Measurements from ENCODE around the gene IQSEC3.
"Not testable (repeated sequence)": the region's sequence is repeated elsewhere in the genome, so short reads cannot be mapped to it uniquely, and the experiment has no call there.

IQSEC3 gene

GRCh38 chr12:111699-112493 is 45.3 kb downstream of the IQSEC3 start:
- no peak for DNase-seq (ENCODE audit: low read depth in 2 of 2)

- DNase-seq (ENCODE audit: low read depth in 2 of 2) = no peak
These were observed 46.8 kb downstream of the IQSEC3 start for GRCh38 chr12:113347-113746.

GRCh38 chr12:114626-115211 is 48.2 kb downstream of the IQSEC3 start:
- no peak for DNase-seq (ENCODE audit: low read depth in 2 of 2)

- DNase-seq (ENCODE audit: low read depth in 2 of 2) = no peak
These were observed 49.0 kb downstream of the IQSEC3 start for GRCh38 chr12:115518-115917.

GRCh38 chr12:115960-116915 is 49.7 kb downstream of the IQSEC3 start:
- no peak for DNase-seq (ENCODE audit: low read depth in 2 of 2)

- no peak for DNase-seq (ENCODE audit: low read depth in 2 of 2)
These were observed 50.7 kb downstream of the IQSEC3 start for GRCh38 chr12:117311-117710.

- DNase-seq (ENCODE audit: low read depth in 2 of 2) = no peak
These were observed 51.3 kb downstream of the IQSEC3 start for GRCh38 chr12:117816-118345.

- DNase-seq (ENCODE audit: low read depth in 2 of 2) = no peak
These were observed 52.0 kb downstream of the IQSEC3 start for GRCh38 chr12:118591-118990.

GRCh38 chr12:120951-121350 is 54.4 kb downstream of the IQSEC3 start:
- DNase-seq (ENCODE audit: low read depth in 2 of 2) = no peak

GRCh38 chr12:121647-122046 is 55.1 kb downstream of the IQSEC3 start:
- DNase-seq (ENCODE audit: low read depth in 2 of 2) = no peak

GRCh38 chr12:125075-125474 is 58.5 kb downstream of the IQSEC3 start:
- DNase-seq (ENCODE audit: low read depth in 2 of 2) = no peak

- DNase-seq (ENCODE audit: low read depth in 2 of 2) = no peak
These were observed 59.0 kb downstream of the IQSEC3 start for GRCh38 chr12:125566-125965.

GRCh38 chr12:128079-128478 is 61.5 kb downstream of the IQSEC3 start:
- no peak for DNase-seq (ENCODE audit: low read depth in 2 of 2)

GRCh38 chr12:129001-129400 is 62.4 kb downstream of the IQSEC3 start:
- DNase-seq (ENCODE audit: low read depth in 2 of 2) = no peak

- no peak for DNase-seq (ENCODE audit: low read depth in 2 of 2)
These were observed 64.0 kb downstream of the IQSEC3 start for GRCh38 chr12:130519-130918.

GRCh38 chr12:131008-131407 is 64.4 kb downstream of the IQSEC3 start:
- DNase-seq (ENCODE audit: low read depth in 2 of 2) = no peak

GRCh38 chr12:131732-132495 is 65.3 kb downstream of the IQSEC3 start:
- DNase-seq (ENCODE audit: low read depth in 2 of 2) = no peak

- not testable (repeated sequence) for DNase-seq (ENCODE audit: low read depth in 2 of 2)
These were observed 67.2 kb downstream of the IQSEC3 start for GRCh38 chr12:133616-134232.

- DNase-seq (ENCODE audit: low read depth in 2 of 2) = no peak
These were observed 68.6 kb downstream of the IQSEC3 start for GRCh38 chr12:135138-135537.

- DNase-seq (ENCODE audit: low read depth in 2 of 2) = no peak
These were observed 71.8 kb downstream of the IQSEC3 start for GRCh38 chr12:138171-138897.
